B cell (primary cell): ENCODE results near the gene ACHE. TPM values are rescaled to one million over a fixed set of nuclear protein-coding genes. Genes with fewer than 3 reads are reported as not detected.

Source experiments
- ATAC-seq: fragments of 200-7000 bp; cut with Tn5 transposase; one replicate; pipeline ENCODE4 v1.10.0; 2021; ENCODE audit warnings: low read depth, mild to moderate bottlenecking, moderate number of reproducible peaks, moderate library complexity
- CTCF ChIA-PET: fragments of 350-600 bp; sonication (Branson Sonifier 250); formaldehyde crosslinking; loops from one replicate; lab custom pipeline; 2021; ENCODE audit warnings: antibody characterized with exemption, inconsistent platforms; lab: Charles Lee
- POLR2A ChIA-PET: fragments of 350-600 bp; sonication (Branson Sonifier 250); formaldehyde crosslinking; loops from one replicate; lab custom pipeline; 2021; ENCODE audit warnings: antibody characterized with exemption; lab: Charles Lee
- DNase-seq: peaks from one replicate; pipeline ENCODE4 v3.0.0; 2013
- H2AFZ ChIP-seq: 2 replicates; pipeline ENCODE4 v1.6.1; 2012; ENCODE audit warnings: mild to moderate bottlenecking, low read depth, low read length; ENCODE audit not compliant: insufficient read depth, poor library complexity, severe bottlenecking
- H3K27ac ChIP-seq, 2 donors: 1 replicate in 1 of 2; 2 replicates in 1 of 2; pipeline ENCODE4 v1.5.1; 2012 to 2013; ENCODE audit warnings: low read length in 2 of 2, mild to moderate bottlenecking in 2 of 2, moderate library complexity in 1 of 2
- H3K27me3 ChIP-seq, 4 experiments: fragments of 200-600 bp in 1 of 4; sonication (generic) in 1 of 4; replicated peaks in 1 of 4; 1 replicate in 2 of 4; 2 replicates in 2 of 4; pipeline versions ENCODE4 v1.6.1 to v1.7.0; 2013 to 2016; ENCODE audit warnings: low read length in 3 of 4, mild to moderate bottlenecking in 2 of 4, mixed read lengths in 1 of 4, moderate library complexity in 1 of 4; ENCODE audit not compliant: insufficient read depth in 4 of 4, control insufficient read depth in 3 of 4; ENCODE audit errors: control extremely low read depth in 1 of 4
- H3K36me3 ChIP-seq, 2 experiments: replicated peaks in 1 of 2; 1 replicate in 1 of 2; 2 replicates in 1 of 2; pipeline versions ENCODE4 v1.6.1 to v1.7.1; 2013; ENCODE audit warnings: low read length in 1 of 2; ENCODE audit not compliant: insufficient read depth in 2 of 2, control insufficient read depth in 1 of 2; ENCODE audit errors: control extremely low read depth in 1 of 2, extremely low read depth in 1 of 2
- H3K4me1 ChIP-seq, 2 donors: fragments of 200-600 bp in 1 of 2; sonication (generic) in 1 of 2; 1 replicate in 1 of 2; 2 replicates in 1 of 2; pipeline versions ENCODE4 v1.5.1 to v1.6.1; 2013 to 2017; ENCODE audit warnings: low read length in 2 of 2; ENCODE audit not compliant: control insufficient read depth in 2 of 2, insufficient read depth in 2 of 2
- H3K4me2 ChIP-seq: replicated peaks from 2 replicates; pipeline ENCODE3; 2012; ENCODE audit warnings: mild to moderate bottlenecking, low read depth, low read length; ENCODE audit not compliant: poor library complexity, severe bottlenecking
- H3K4me3 ChIP-seq, 5 experiments: fragments of 200-600 bp in 1 of 5; sonication (generic) in 1 of 5; 1 replicate in 3 of 5; 2 replicates in 2 of 5; pipeline versions ENCODE4 v1.5.1 to v1.7.0; 2011 to 2016; ENCODE audit warnings: low read length in 4 of 5, mild to moderate bottlenecking in 4 of 5, low read depth in 2 of 5, control low read depth in 1 of 5, moderate library complexity in 1 of 5; ENCODE audit not compliant: insufficient read depth in 1 of 5; ENCODE audit errors: control extremely low read depth in 1 of 5, extremely low read depth in 1 of 5
- H3K79me2 ChIP-seq: fragments of 200-600 bp; sonication (generic); one replicate; pipeline ENCODE4 v1.6.0; 2016; ENCODE audit warnings: low read length; ENCODE audit not compliant: control insufficient read depth, insufficient read depth
- H3K9ac ChIP-seq: fragments of 200-600 bp; sonication (generic); 2 replicates; pipeline ENCODE4 v1.6.1; 2017; ENCODE audit warnings: mild to moderate bottlenecking, low read length, moderate library complexity
- H3K9me3 ChIP-seq, 3 donors: one replicate each; pipeline versions ENCODE4 v1.6.1 to v1.7.1; 2013; ENCODE audit warnings: low read length in 2 of 3; ENCODE audit not compliant: control insufficient read depth in 2 of 3, insufficient read depth in 1 of 3; ENCODE audit errors: control extremely low read depth in 1 of 3
- H4K20me1 ChIP-seq: 2 replicates; pipeline ENCODE4 v1.6.0; 2012; ENCODE audit warnings: mild to moderate bottlenecking, low read length; ENCODE audit not compliant: insufficient read depth, control insufficient read depth, poor library complexity, severe bottlenecking
- H3K27ac Mint-ChIP-seq: one replicate; pipeline ENCODE4 v1.8.0; 2021; ENCODE audit warnings: mixed read lengths
- H3K27me3 Mint-ChIP-seq: one replicate; pipeline ENCODE4 v1.8.0; 2021; ENCODE audit warnings: mixed read lengths
- H3K4me1 Mint-ChIP-seq: one replicate; pipeline ENCODE4 v1.8.0; 2021; ENCODE audit warnings: mixed read lengths
- H3K4me3 Mint-ChIP-seq: one replicate; pipeline ENCODE4 v1.8.0; 2021; ENCODE audit warnings: mixed read lengths
- H3K9me3 Mint-ChIP-seq: one replicate; pipeline ENCODE4 v1.8.0; 2022; ENCODE audit warnings: mixed read lengths; ENCODE audit not compliant: insufficient read depth
- EZH2 ChIP-seq: IDR thresholded peaks from 2 replicates; pipeline ENCODE4 v1.6.1; 2012; ENCODE audit warnings: borderline replicate concordance, low read depth, mild to moderate bottlenecking, moderate library complexity, low read length; ENCODE audit not compliant: insufficient read depth, poor library complexity, severe bottlenecking
- WGBS: methylation state at CpG from one replicate; pipeline ENCODE4 v1.1.5; 2013; ENCODE audit warnings: missing lambda C conversion rate; ENCODE audit not compliant: insufficient coverage; 5-methylcytosine and 5-hydroxymethylcytosine counted together
- intact Hi-C: fragments of 100-400 bp; cut with micrococcal nuclease; formaldehyde crosslinking; loops from one replicate; pipeline ENCODE4 v1.10.0; 2022
- polyA plus RNA-seq: library from polyadenylated mRNA; depleted of rRNA; stranded (reverse); fragments of >200 nt; gene quantifications from 2 replicates; pipeline ENCODE4 v1.2.3, GENCODE V29; 2012
- total RNA-seq, 2 donors: library from RNA; stranded (reverse); fragments of 120-200 nt in 1 of 2; gene quantifications; 1 replicate in 1 of 2; 2 replicates in 1 of 2; pipeline versions ENCODE4 v1.2.3 to v1.2.4, GENCODE V29; 2013 to 2022
- TF ChIP-seq, protein P1 (sequence below): fragments of 200-600 bp; IDR thresholded peaks from one replicate; pipeline ENCODE4 v1.8.0; 2022; ENCODE audit warnings: antibody characterized with exemption, mild to moderate bottlenecking

ACHE gene
- total and polyA plus RNA-seq, 2 donors (not counting 1 experiment from before 2014, with no cell fraction given) = 0.13 to 0.15 TPM

DNA sequence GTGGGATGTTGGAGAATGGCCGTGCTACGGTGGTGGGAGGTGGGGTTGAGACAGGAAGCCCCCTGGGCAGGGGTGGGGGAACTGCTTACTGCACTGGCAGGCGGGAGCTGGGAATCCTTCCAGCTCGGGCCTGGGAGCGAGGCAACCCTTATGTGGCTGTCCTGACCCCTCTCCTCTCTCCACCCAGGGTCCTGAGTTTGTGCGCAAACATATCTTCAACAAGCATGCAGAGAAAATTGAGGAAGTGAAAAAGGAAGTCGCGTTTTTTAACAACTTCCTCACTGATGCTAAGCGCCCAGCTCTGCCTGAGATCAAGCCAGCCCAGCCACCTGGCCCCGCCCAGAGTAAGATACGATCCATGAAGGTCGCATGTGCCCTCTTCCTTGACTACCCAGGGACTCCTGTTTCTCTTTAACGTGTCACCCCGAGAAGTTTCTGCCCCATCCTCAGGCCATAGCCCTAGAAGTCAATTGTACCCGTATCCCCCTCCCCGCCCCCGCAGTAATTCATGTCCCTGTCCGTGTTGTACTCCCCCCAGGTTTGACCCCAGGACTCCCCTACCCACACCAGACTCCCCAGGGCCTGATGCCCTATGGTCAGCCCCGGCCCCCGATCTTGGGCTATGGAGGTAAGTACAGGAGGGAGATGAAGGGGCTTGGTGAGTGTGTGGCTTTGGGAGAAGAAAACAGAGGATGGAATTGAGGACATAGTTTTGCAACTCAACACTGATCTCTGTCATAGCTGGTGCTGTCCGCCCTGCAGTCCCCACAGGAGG lies 8.0 kb downstream of the ACHE start:
- Mint-ChIP-seq H3K27me3 (peaks cover 16% of the 10 kb centered on the region), H3K27ac (peak overlapping the region; percentile 92), H3K4me3 (peak overlapping the region; percentile 87), H3K9me3 (no peaks in the 10 kb centered on the region), H3K4me1 (peaks cover 55% of the 10 kb centered on the region)
- TF ChIP-seq, protein P1, sequence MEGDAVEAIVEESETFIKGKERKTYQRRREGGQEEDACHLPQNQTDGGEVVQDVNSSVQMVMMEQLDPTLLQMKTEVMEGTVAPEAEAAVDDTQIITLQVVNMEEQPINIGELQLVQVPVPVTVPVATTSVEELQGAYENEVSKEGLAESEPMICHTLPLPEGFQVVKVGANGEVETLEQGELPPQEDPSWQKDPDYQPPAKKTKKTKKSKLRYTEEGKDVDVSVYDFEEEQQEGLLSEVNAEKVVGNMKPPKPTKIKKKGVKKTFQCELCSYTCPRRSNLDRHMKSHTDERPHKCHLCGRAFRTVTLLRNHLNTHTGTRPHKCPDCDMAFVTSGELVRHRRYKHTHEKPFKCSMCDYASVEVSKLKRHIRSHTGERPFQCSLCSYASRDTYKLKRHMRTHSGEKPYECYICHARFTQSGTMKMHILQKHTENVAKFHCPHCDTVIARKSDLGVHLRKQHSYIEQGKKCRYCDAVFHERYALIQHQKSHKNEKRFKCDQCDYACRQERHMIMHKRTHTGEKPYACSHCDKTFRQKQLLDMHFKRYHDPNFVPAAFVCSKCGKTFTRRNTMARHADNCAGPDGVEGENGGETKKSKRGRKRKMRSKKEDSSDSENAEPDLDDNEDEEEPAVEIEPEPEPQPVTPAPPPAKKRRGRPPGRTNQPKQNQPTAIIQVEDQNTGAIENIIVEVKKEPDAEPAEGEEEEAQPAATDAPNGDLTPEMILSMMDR = no peak
- TF ChIP-seq EZH2 = no peak
- Histone ChIP-seq H3K79me2 (peaks cover 20% of the 10 kb centered on the region), H3K27me3 (peaks cover 0 to 23% (median 6%) of the 10 kb centered on the region in 4 experiments), H3K9ac (peak overlapping the region; percentile 24), H2AFZ (no peak overlapping the region), H3K4me1 (peaks cover 38 to 48% of the 10 kb centered on the region in 2 donors), H4K20me1 (peaks cover 30% of the 10 kb centered on the region), H3K36me3 (peaks cover 0 to 53% of the 10 kb centered on the region in 2 experiments), H3K9me3 (peaks cover 0 to 16% (median 0%) of the 10 kb centered on the region in 3 donors), H3K4me2 (peak overlapping the region; percentile 99), H3K27ac (peak overlapping the region; percentile 74 to 76), H3K4me3 (peak overlapping the region in 4 of 5 experiments; percentile 1 to 52 (median 26))
- 11% methylated on average over 9 of the region's 21 CpGs for WGBS
- peak; percentile 65 for ATAC-seq
- DNase-seq = peak; percentile 91
- ChIA-PET POLR2A (interaction anchor here (0.6 to 5.6 kb wide), 3 partner anchors 12 to 361 kb away, joined by 5 to 84 read pairs (median 9); partner anchors contain the start of gene SRRT), CTCF (interaction anchor here (1.2 to 3.8 kb wide), 5 partner anchors 12 to 256 kb away, joined by 3 to 17 read pairs (median 5); partner anchors contain the start of genes POP7, SLC12A9 and SRRT)
- intact Hi-C loops = loop anchor here (1.0 to 2.0 kb wide), 3 partner anchors 12 to 357 kb away; partner anchors contain the start of genes FIS1, SLC12A9 and SRRT
